ENCODE results near the gene HOMER2. TPM values are rescaled to one million over a fixed set of nuclear protein-coding genes. Genes with fewer than 3 reads are reported as not detected.

The HOMER2 gene
- polyA plus RNA-seq, 3 donors, result 0.92 to 2.4 (median 1.6) TPM

GRCh38 chr15:82838096-82838735, 114.3 kb downstream of the HOMER2 start:
- 96% methylated on average over 9 of the region's 14 CpGs for WGBS (ENCODE audit: insufficient coverage)
- TF ChIP-seq CTCF (IDR thresholded peaks at IDR 0.05), result no peak
- intact Hi-C loops (cut with micrococcal nuclease), result no loop called here
- peaks cover 0 to 2% (median 0%) of the 10 kb centered on the region in 7 donors for H3K9me3 Mint-ChIP-seq
- Histone ChIP-seq H4K20me1 (ENCODE audit: insufficient read depth, low read length) (peaks cover 21% of the 10 kb centered on the region), H3K27ac (ENCODE audit: low read depth in 1 of 2, low read length in 2 of 2) (no peak overlapping the region), H3K36me3 (replicated peaks in 1 of 2; ENCODE audit: control insufficient read depth in 1 of 2, insufficient read depth in 2 of 2, low read length in 2 of 2) (peaks cover 43 to 55% of the 10 kb centered on the region in 2 donors), H3K9me3 (replicated peaks in 1 of 2; ENCODE audit: control insufficient read depth in 1 of 2, insufficient read depth in 1 of 2, low read length in 2 of 2) (no peaks in the 10 kb centered on the region), H3K4me3 (replicated peaks in 1 of 3; ENCODE audit: low read depth in 2 of 3, low read length in 3 of 3) (no peak overlapping the region), H3K4me2 (replicated peaks; ENCODE audit: extremely low read depth, low read length, poor library complexity, severe bottlenecking) (no peak overlapping the region), H3K4me1 (ENCODE audit: control insufficient read depth in 1 of 2, insufficient read depth in 2 of 2, low read length in 2 of 2) (peaks cover 2% of the 10 kb centered on the region in 2 donors), H2AFZ (ENCODE audit: insufficient read depth, low read depth, low read length, poor library complexity, severe bottlenecking) (no peak overlapping the region), H3K27me3 (ENCODE audit: control insufficient read depth in 2 of 2, insufficient read depth in 2 of 2, low read length in 2 of 2) (no peaks in the 10 kb centered on the region), H3K79me2 (ENCODE audit: insufficient read depth, low read length) (peaks cover 4% of the 10 kb centered on the region), H3K9ac (ENCODE audit: insufficient read depth, low read length, poor library complexity, severe bottlenecking) (no peak overlapping the region)
- H3K27ac Mint-ChIP-seq, result peak overlapping the region in 1 of 7 donors; percentile 24
- H3K4me1 Mint-ChIP-seq, result peaks cover 2% of the 10 kb centered on the region
- no peak overlapping the region for H3K4me3 Mint-ChIP-seq
- peaks cover 43 to 55% of the 10 kb centered on the region in 2 donors for H3K36me3 Mint-ChIP-seq
- DNase-seq, result no peak
- peaks cover 0 to 2% (median 0%) of the 10 kb centered on the region in 3 donors for H3K27me3 Mint-ChIP-seq (ENCODE audit: low read depth in 3 of 3)

GRCh38 chr15:82835391-82835917, 117.1 kb downstream of the HOMER2 start:
- no peak for DNase-seq
- 100% methylated on average over 3 of the region's 7 CpGs for WGBS (ENCODE audit: insufficient coverage)
- H3K4me2 ChIP-seq (replicated peaks; ENCODE audit: extremely low read depth, low read length, poor library complexity, severe bottlenecking), result no peak overlapping the region
- peaks cover 44% of the 10 kb centered on the region for H4K20me1 ChIP-seq (ENCODE audit: insufficient read depth, low read length)
- H3K36me3 ChIP-seq (replicated peaks in 1 of 2; ENCODE audit: control insufficient read depth in 1 of 2, insufficient read depth in 2 of 2, low read length in 2 of 2), result peaks cover 68 to 82% of the 10 kb centered on the region in 2 donors
- no peak overlapping the region for H3K9ac ChIP-seq (ENCODE audit: insufficient read depth, low read length, poor library complexity, severe bottlenecking)
- Mint-ChIP-seq H3K4me3 (no peak overlapping the region), H3K36me3 (peaks cover 64 to 79% of the 10 kb centered on the region in 2 donors), H3K9me3 (peaks cover 0 to 2% (median 0%) of the 10 kb centered on the region in 7 donors), H3K27ac (peak overlapping the region in 1 of 7 donors; percentile 35), H3K4me1 (peaks cover 25% of the 10 kb centered on the region), H3K27me3 (ENCODE audit: low read depth in 3 of 3) (peaks cover 0 to 2% (median 0%) of the 10 kb centered on the region in 3 donors)
- no peaks in the 10 kb centered on the region for H3K27me3 ChIP-seq (ENCODE audit: control insufficient read depth in 2 of 2, insufficient read depth in 2 of 2, low read length in 2 of 2)
- TF ChIP-seq CTCF (IDR thresholded peaks at IDR 0.05), result no peak
- H3K4me1 ChIP-seq (ENCODE audit: control insufficient read depth in 1 of 2, insufficient read depth in 2 of 2, low read length in 2 of 2), result peaks cover 23 to 25% of the 10 kb centered on the region in 2 donors
- H3K79me2 ChIP-seq (ENCODE audit: insufficient read depth, low read length), result peaks cover 4% of the 10 kb centered on the region
- intact Hi-C loops (cut with micrococcal nuclease), result no loop called here
- no peaks in the 10 kb centered on the region for H3K9me3 ChIP-seq (replicated peaks in 1 of 2; ENCODE audit: control insufficient read depth in 1 of 2, insufficient read depth in 1 of 2, low read length in 2 of 2)
- no peak overlapping the region for H2AFZ ChIP-seq (ENCODE audit: insufficient read depth, low read depth, low read length, poor library complexity, severe bottlenecking)
- no peak overlapping the region for H3K27ac ChIP-seq (ENCODE audit: low read depth in 1 of 2, low read length in 2 of 2)
- H3K4me3 ChIP-seq (replicated peaks in 1 of 3; ENCODE audit: low read depth in 2 of 3, low read length in 3 of 3), result no peak overlapping the region

Measured in CD14-positive monocyte (primary cell).